ENCODE data around the gene DENND4A.

- no peak for TF ChIP-seq ZBTB7A (tag by site-specific recombination; IDR thresholded peaks at IDR 0.05; ENCODE audit: low read depth)
- TF ChIP-seq, protein P1, sequence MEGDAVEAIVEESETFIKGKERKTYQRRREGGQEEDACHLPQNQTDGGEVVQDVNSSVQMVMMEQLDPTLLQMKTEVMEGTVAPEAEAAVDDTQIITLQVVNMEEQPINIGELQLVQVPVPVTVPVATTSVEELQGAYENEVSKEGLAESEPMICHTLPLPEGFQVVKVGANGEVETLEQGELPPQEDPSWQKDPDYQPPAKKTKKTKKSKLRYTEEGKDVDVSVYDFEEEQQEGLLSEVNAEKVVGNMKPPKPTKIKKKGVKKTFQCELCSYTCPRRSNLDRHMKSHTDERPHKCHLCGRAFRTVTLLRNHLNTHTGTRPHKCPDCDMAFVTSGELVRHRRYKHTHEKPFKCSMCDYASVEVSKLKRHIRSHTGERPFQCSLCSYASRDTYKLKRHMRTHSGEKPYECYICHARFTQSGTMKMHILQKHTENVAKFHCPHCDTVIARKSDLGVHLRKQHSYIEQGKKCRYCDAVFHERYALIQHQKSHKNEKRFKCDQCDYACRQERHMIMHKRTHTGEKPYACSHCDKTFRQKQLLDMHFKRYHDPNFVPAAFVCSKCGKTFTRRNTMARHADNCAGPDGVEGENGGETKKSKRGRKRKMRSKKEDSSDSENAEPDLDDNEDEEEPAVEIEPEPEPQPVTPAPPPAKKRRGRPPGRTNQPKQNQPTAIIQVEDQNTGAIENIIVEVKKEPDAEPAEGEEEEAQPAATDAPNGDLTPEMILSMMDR (tag by site-specific recombination; IDR thresholded peaks at IDR 0.05), result no peak
- TF ChIP-seq ZNF426 (tag by site-specific recombination; IDR thresholded peaks at IDR 0.05), result no peak
- TF ChIP-seq ZNF792 (tag by site-specific recombination; IDR thresholded peaks at IDR 0.05), result no peak
- TF ChIP-seq ZNF560 (tag by site-specific recombination; IDR thresholded peaks at IDR 0.05; ENCODE audit: borderline replicate concordance), result no peak
- no peak for TF ChIP-seq ZNF571 (tag by site-specific recombination; IDR thresholded peaks at IDR 0.05)
- no peak for TF ChIP-seq KLF16 (tag by site-specific recombination; IDR thresholded peaks at IDR 0.05)
- no peak for TF ChIP-seq ZNF555 (tag by site-specific recombination; conservative IDR thresholded peaks at IDR 0.05)
- TF ChIP-seq ATF2 (tag by site-specific recombination; IDR thresholded peaks at IDR 0.05; ENCODE audit: low read depth), result no peak
- no peak for TF ChIP-seq ZNF121 (tag by site-specific recombination; IDR thresholded peaks at IDR 0.05)
Observed at GRCh38 chr15:65724464-65725215, 67.5 kb downstream of the DENND4A start.

Measured in HEK293 (cell line).